ENCODE results near the gene PGLYRP3.

PGLYRP3 gene

GRCh38 chr1:153259387-153259786 is 53.4 kb downstream of the PGLYRP3 start, which contains the start of gene LORICRIN:
Gene LORICRIN, plus strand, starts transcription at chr1:153259687. Its CDS starts 1,263 bp downstream, at chr1:153260950.
- no peak for DNase-seq

DNA sequence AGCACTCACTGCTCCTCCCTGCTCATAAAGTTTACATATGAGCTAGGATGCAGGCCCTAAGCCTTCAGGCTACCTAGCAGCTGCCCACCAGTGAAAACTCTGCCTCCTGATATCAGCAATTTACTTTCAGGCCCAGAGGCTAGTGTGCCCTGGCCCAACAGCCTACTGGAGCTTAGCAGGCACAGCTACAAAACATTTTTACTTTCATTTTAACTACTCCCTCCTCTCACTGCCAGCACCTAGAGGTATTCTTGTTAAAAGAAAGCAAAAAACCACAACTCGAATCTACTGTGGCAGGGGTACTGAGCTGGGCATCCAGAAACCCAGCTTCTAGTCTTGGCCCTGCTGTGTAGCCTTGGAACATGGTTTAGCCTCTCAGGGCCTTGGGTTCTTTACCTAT is 59.1 kb downstream of the PGLYRP3 start:
- no peak for DNase-seq

DNA sequence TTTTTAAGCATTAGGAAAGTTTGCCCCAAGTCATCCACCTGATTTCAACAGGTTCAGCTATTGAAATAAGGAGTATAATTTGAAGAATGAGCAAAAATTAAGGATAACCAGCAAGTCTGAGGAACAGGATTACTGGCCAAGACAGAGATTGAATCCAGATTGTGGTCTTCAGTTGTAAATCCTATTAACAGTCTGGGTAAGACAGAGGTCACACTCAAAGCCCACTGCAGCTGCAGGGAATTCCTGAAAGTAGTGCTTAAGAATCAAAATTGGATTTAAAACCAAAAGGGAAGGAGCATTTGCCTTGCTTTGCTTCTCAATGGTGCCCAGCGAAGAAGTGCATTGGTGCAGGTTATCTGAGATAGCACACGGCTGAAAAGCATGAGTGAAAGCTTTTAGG is 59.7 kb downstream of the PGLYRP3 start:
- DNase-seq, result no peak

DNA sequence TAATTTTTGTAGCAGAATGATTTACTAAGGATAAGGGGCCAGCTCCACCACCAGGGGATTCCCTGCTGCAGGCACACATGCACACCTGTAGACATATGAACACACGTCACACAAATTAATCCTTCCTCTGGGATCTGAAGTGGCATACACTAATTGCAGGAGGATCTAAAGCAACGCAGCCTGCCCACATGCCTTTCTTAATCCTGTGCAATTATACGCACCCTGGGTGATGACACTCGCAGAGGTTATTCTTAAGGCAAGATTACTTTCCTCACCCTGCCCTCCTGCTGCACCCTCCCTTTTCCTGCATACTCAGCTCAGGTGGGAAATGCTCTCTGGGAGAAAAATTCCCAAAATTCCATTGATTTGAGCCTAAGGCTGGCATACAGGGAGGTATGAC is 60.8 kb downstream of the PGLYRP3 start:
- DNase-seq, result no peak

DNA sequence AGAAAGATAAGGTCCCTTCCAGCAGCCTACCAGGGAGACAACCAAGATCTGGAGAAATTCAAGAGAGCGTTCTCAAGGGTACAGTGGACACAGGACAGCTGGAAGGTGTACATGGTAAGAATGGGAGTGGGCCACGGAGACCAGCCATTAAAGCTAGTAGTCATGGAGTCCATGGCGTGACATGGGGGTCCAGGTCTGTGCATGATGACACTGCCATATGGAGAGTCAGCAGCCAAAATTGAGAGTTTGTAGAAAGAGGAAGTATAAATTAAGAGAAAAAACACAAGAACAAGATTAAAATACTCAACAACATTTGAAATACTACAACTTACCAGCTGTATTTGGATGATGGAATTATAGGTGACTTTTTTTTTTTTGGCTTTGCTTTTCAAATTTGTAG is 61.2 kb downstream of the PGLYRP3 start:
- no peak for DNase-seq

GRCh38 chr1:153251087-153251486 is 61.7 kb downstream of the PGLYRP3 start:
- DNase-seq, result no peak

DNA sequence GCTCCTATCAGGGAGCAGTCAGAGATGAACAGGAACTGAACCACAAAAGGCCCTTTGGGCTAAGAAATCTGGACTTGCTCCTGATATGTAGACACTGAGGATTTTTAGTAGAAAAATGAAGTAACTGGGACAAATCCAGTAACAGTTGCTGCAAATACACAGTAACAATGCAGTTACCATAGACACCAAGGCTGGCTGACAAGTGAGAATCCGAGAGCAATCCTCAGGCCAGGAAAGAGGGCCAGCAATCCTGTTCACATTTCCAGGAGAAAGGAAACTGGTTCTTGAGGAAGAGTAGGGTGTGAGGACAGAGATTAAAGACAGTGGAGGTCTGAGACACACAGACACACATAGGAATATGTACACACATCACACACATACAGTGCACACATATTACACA is 62.6 kb downstream of the PGLYRP3 start:
- no peak for DNase-seq

DNA sequence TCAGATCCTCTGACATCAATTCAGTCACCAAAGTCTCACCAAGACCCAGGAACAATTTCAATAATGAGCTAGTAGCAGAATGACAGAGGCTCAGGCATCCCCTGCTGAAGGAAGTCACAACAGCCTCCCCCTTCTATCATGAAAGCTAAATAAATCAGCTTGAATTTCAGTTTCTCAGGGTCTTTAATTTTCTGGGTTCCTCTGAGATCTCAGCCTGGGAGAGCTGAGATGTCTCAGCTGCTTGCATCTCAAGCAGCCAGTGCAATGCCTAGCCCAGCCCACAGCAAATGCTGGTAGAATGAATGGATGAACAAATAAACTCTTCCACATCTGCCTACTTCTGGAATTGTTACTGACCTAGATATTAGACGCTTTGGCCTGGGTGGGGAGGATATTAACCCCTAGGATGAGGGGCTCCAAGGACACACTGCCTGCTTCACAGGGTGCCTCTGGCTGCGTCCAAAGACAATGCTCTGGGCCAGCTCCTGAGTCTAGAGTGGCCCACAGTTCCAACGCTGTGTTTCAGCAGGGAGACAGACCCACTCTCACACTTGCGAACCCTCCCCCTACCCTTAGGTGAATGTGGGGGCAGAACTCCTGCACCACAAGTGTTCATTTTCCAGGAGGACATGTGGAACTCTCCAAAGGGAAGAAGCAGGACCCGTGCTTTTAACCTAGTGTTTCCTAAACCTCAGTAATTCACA is 64.4 kb downstream of the PGLYRP3 start:
- no peak for DNase-seq
